MM.1S (cell line): Measurements from ENCODE around the gene PLEKHA7.
"Not testable (repeated sequence)": the region's sequence is repeated elsewhere in the genome, so short reads cannot be mapped to it uniquely, and the experiment has no call there.

ENCODE experiments used
- DNase-seq: peaks from one replicate; pipeline ENCODE4 v3.0.0-alpha.2; 2015
- H2AFZ ChIP-seq: fragments of 300-600 bp; sonication (generic); 2 replicates; pipeline ENCODE4 v1.6.0; 2016; ENCODE audit warnings: antibody characterized with exemption, low read length
- H3F3A ChIP-seq: fragments of 300-600 bp; sonication (generic); 2 replicates; pipeline ENCODE4 v1.6.1; 2016; ENCODE audit warnings: mild to moderate bottlenecking, antibody characterized with exemption, low read length, moderate library complexity, mixed read lengths; ENCODE audit not compliant: insufficient read depth
- H3K27ac ChIP-seq: fragments of 300-600 bp; sonication (generic); 2 replicates; pipeline ENCODE4 v1.5.1; 2016; ENCODE audit warnings: mild to moderate bottlenecking, low read length
- H3K27me3 ChIP-seq: fragments of 300-600 bp; sonication (generic); replicated peaks from 2 replicates; pipeline ENCODE4 v1.6.0; 2016; ENCODE audit warnings: low read length; ENCODE audit not compliant: insufficient read depth
- H3K36me3 ChIP-seq: fragments of 300-600 bp; sonication (generic); replicated peaks from 2 replicates; pipeline ENCODE4 v1.6.1; 2016; ENCODE audit warnings: mild to moderate bottlenecking, low read length, mixed read lengths; ENCODE audit not compliant: insufficient read depth
- H3K4me1 ChIP-seq: fragments of 300-600 bp; sonication (generic); 2 replicates; pipeline ENCODE4 v1.6.1; 2016; ENCODE audit warnings: low read length, mixed read lengths
- H3K4me2 ChIP-seq: fragments of 300-600 bp; sonication (generic); 2 replicates; pipeline ENCODE4 v1.6.0; 2016; ENCODE audit warnings: low read depth, low read length
- H3K4me3 ChIP-seq: fragments of 300-600 bp; sonication (generic); 2 replicates; pipeline ENCODE4 v1.5.1; 2016; ENCODE audit warnings: low read length, mixed read lengths
- H3K79me2 ChIP-seq: fragments of 300-600 bp; sonication (generic); 2 replicates; pipeline ENCODE4 v1.6.1; 2016; ENCODE audit warnings: mixed run types, low read length, mixed read lengths
- H3K9ac ChIP-seq: fragments of 300-600 bp; sonication (generic); 2 replicates; pipeline ENCODE4 v1.6.1; 2016; ENCODE audit warnings: low read length, mixed read lengths
- H3K9me2 ChIP-seq: fragments of 300-600 bp; sonication (generic); replicated peaks from 2 replicates; pipeline ENCODE4 v1.6.1; 2016; ENCODE audit warnings: mild to moderate bottlenecking, low read length, mixed read lengths; ENCODE audit not compliant: insufficient read depth
- H3K9me3 ChIP-seq: fragments of 300-600 bp; sonication (generic); replicated peaks from 2 replicates; pipeline ENCODE4 v1.6.1; 2016; ENCODE audit warnings: mild to moderate bottlenecking, low read length, mixed read lengths; ENCODE audit not compliant: insufficient read depth
- H4K20me1 ChIP-seq: fragments of 300-600 bp; sonication (generic); 2 replicates; pipeline ENCODE4 v1.6.1; 2016; ENCODE audit warnings: mild to moderate bottlenecking, low read length, moderate library complexity, mixed read lengths; ENCODE audit not compliant: insufficient read depth
- CTCF ChIP-seq: fragments of 300-600 bp; sonication (generic); IDR thresholded peaks from 2 replicates; pipeline ENCODE4 v1.5.1; 2016; ENCODE audit warnings: antibody characterized with exemption, low read length, mixed read lengths
- EZH2 ChIP-seq: fragments of 300-600 bp; sonication (generic); optimal IDR thresholded peaks from 2 replicates; pipeline ENCODE3; 2017; ENCODE audit warnings: low read depth, mild to moderate bottlenecking, antibody characterized with exemption, low read length, mixed read lengths
- EZH2phosphoT487 ChIP-seq: fragments of 300-600 bp; sonication (generic); IDR thresholded peaks from 2 replicates; pipeline ENCODE4 v1.6.1; 2018; ENCODE audit warnings: antibody characterized with exemption, low read length

Gene PLEKHA7

GRCh38 chr11:16911186-16911585 lies 103.0 kb downstream of the PLEKHA7 start:
- Histone ChIP-seq H3K27ac (peak overlapping the region; percentile 89; the same call in 1 of the 2 replicates), H3K36me3 (no peaks in the 10 kb centered on the region), H3K9me2 (no peaks in the 10 kb centered on the region), H3K4me2 (peak overlapping the region; percentile 76; the same call in 1 of the 2 replicates), H3K9ac (no peak overlapping the region), H3K4me1 (peaks cover 53% of the 10 kb centered on the region), H3K79me2 (peaks cover 63% of the 10 kb centered on the region), H4K20me1 (no peaks in the 10 kb centered on the region), H3K27me3 (no peaks in the 10 kb centered on the region), H2AFZ (no peak overlapping the region), H3F3A (peaks cover 40% of the 10 kb centered on the region), H3K9me3 (no peaks in the 10 kb centered on the region), H3K4me3 (no peak overlapping the region)
- TF ChIP-seq EZH2 = no peak
- no peak for TF ChIP-seq EZH2phosphoT487
- no peak for TF ChIP-seq CTCF
- peak; percentile 81 for DNase-seq

GRCh38 chr11:16909359-16910035 lies 104.7 kb downstream of the PLEKHA7 start:
- H3K9me3 ChIP-seq = no peaks in the 10 kb centered on the region
- H3K27ac ChIP-seq = peak overlapping the region; percentile 89
- no peaks in the 10 kb centered on the region for H3K27me3 ChIP-seq
- TF ChIP-seq EZH2 = no peak
- TF ChIP-seq EZH2phosphoT487 = no peak
- TF ChIP-seq CTCF = no peak
- H2AFZ ChIP-seq = no peak overlapping the region
- no peaks in the 10 kb centered on the region for H3K36me3 ChIP-seq
- peaks cover 40% of the 10 kb centered on the region for H3F3A ChIP-seq
- no peaks in the 10 kb centered on the region for H3K9me2 ChIP-seq
- H4K20me1 ChIP-seq = no peaks in the 10 kb centered on the region
- peaks cover 69% of the 10 kb centered on the region for H3K79me2 ChIP-seq
- peak overlapping the region; percentile 22; the same call in 1 of the 2 replicates for H3K4me3 ChIP-seq
- H3K4me1 ChIP-seq = peaks cover 54% of the 10 kb centered on the region
- peak overlapping the region; percentile 76 for H3K4me2 ChIP-seq
- H3K9ac ChIP-seq = peak overlapping the region; percentile 22; the same call in 1 of the 2 replicates
- DNase-seq = peak; percentile 76

GRCh38 chr11:16905375-16905774 lies 108.8 kb downstream of the PLEKHA7 start:
- H3K9ac ChIP-seq = no peak overlapping the region
- peaks cover 47% of the 10 kb centered on the region for H3K4me1 ChIP-seq
- no peak for TF ChIP-seq EZH2

GRCh38 chr11:16904761-16905160 lies 109.5 kb downstream of the PLEKHA7 start:
- H3K9me3 ChIP-seq, H3K36me3 ChIP-seq, H3K9ac ChIP-seq, H4K20me1 ChIP-seq, H3K9me2 ChIP-seq, H3K4me3 ChIP-seq, H2AFZ ChIP-seq, H3K27ac ChIP-seq, DNase-seq, H3K4me2 ChIP-seq, H3K27me3 ChIP-seq: not testable (repeated sequence)
- Histone ChIP-seq H3F3A (peaks cover 29% of the 10 kb centered on the region), H3K4me1 (peaks cover 41% of the 10 kb centered on the region), H3K79me2 (peaks cover 72% of the 10 kb centered on the region)

More at GRCh38 chr11:16905375-16905774, 108.8 kb downstream of the PLEKHA7 start:
- Histone ChIP-seq H3K27ac (no peak overlapping the region; the same call in 1 of the 2 replicates), H3K4me2 (no peak overlapping the region), H3K27me3 (no peaks in the 10 kb centered on the region), H4K20me1 (no peaks in the 10 kb centered on the region), H3K79me2 (peaks cover 72% of the 10 kb centered on the region), H3K4me3 (no peak overlapping the region), H3K36me3 (no peaks in the 10 kb centered on the region), H3K9me2 (no peaks in the 10 kb centered on the region), H3F3A (peaks cover 35% of the 10 kb centered on the region), H2AFZ (no peak overlapping the region), H3K9me3 (no peaks in the 10 kb centered on the region)
- DNase-seq = no peak
